ENCODE measurements around the gene ECHS1. TPM values are rescaled to one million over a fixed set of nuclear protein-coding genes. Genes with fewer than 3 reads are reported as not detected.

Gene ECHS1
- total and polyA plus RNA-seq, 2 experiments from 2014 or later, result 92.1 to 127 TPM

DNA sequence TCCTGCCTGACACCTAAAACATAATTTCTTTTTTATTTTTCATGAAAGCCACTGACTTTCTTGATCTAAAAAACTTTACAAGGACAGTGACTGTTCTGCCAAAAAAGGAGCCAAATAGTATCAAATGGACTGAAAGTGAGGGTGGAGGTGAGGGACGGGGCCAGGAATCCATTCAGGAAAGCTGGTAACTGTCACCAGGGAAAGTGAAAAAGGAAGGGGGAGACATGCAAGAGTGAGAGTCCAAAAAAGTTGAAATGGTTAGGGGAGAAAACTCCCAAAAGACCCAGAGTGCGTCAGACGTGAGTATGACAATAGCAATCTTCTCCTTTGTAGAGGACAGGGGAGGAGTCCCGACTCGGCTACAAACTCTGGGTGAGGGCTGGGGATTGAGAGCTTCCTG, 28.9 kb downstream of the ECHS1 start:
- H3K36me3 Mint-ChIP-seq (ENCODE audit: low read depth), result no peaks in the 10 kb centered on the region
- ATAC-seq (no peak), DNase-seq (ENCODE audit: low spot score) (no peak)
- Histone ChIP-seq H2AFZ (no peak overlapping the region), H3K27ac (ENCODE audit: low read depth) (no peak overlapping the region), H3K9me2 (ENCODE audit: insufficient read depth) (no peaks in the 10 kb centered on the region), H3K27me3 (ENCODE audit: insufficient read depth) (no peaks in the 10 kb centered on the region), H3K4me1 (ENCODE audit: insufficient read depth) (no peaks in the 10 kb centered on the region; the same call in 1 of the 2 replicates), H3F3A (replicated peaks; ENCODE audit: low read depth) (no peaks in the 10 kb centered on the region), H3K36me3 (ENCODE audit: insufficient read depth) (no peaks in the 10 kb centered on the region), H3K79me2 (replicated peaks; ENCODE audit: insufficient read depth) (no peaks in the 10 kb centered on the region), H4K20me1 (replicated peaks; ENCODE audit: insufficient read depth) (no peaks in the 10 kb centered on the region), H3K4me3 (no peak overlapping the region), H3K4me2 (no peak overlapping the region)
- H3K9me3 Mint-ChIP-seq, result peaks cover 5% of the 10 kb centered on the region; the same call in 2 of the 3 replicates
- no peak overlapping the region for H3K4me3 Mint-ChIP-seq
- peaks cover 11% of the 10 kb centered on the region for H3K4me1 Mint-ChIP-seq
- no peak overlapping the region for H3K27ac Mint-ChIP-seq
- TF ChIP-seq, protein P1, sequence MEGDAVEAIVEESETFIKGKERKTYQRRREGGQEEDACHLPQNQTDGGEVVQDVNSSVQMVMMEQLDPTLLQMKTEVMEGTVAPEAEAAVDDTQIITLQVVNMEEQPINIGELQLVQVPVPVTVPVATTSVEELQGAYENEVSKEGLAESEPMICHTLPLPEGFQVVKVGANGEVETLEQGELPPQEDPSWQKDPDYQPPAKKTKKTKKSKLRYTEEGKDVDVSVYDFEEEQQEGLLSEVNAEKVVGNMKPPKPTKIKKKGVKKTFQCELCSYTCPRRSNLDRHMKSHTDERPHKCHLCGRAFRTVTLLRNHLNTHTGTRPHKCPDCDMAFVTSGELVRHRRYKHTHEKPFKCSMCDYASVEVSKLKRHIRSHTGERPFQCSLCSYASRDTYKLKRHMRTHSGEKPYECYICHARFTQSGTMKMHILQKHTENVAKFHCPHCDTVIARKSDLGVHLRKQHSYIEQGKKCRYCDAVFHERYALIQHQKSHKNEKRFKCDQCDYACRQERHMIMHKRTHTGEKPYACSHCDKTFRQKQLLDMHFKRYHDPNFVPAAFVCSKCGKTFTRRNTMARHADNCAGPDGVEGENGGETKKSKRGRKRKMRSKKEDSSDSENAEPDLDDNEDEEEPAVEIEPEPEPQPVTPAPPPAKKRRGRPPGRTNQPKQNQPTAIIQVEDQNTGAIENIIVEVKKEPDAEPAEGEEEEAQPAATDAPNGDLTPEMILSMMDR (conservative IDR thresholded peaks at IDR 0.05; ENCODE audit: low read depth in 2 of 2), result no peak
- no peak for TF ChIP-seq EZH2phosphoT487 (IDR thresholded peaks at IDR 0.05; ENCODE audit: unreplicated experiment)
- TF ChIP-seq, protein P2, sequence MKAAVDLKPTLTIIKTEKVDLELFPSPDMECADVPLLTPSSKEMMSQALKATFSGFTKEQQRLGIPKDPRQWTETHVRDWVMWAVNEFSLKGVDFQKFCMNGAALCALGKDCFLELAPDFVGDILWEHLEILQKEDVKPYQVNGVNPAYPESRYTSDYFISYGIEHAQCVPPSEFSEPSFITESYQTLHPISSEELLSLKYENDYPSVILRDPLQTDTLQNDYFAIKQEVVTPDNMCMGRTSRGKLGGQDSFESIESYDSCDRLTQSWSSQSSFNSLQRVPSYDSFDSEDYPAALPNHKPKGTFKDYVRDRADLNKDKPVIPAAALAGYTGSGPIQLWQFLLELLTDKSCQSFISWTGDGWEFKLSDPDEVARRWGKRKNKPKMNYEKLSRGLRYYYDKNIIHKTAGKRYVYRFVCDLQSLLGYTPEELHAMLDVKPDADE (IDR thresholded peaks at IDR 0.05), result no peak
- no peak for TF ChIP-seq CREB1 (CRISPR knock-in tag; IDR thresholded peaks at IDR 0.05; ENCODE audit: low read depth)
- no peak for TF ChIP-seq ZNF331 (CRISPR knock-in tag; IDR thresholded peaks at IDR 0.05; ENCODE audit: low read depth)
- TF ChIP-seq, protein P3, sequence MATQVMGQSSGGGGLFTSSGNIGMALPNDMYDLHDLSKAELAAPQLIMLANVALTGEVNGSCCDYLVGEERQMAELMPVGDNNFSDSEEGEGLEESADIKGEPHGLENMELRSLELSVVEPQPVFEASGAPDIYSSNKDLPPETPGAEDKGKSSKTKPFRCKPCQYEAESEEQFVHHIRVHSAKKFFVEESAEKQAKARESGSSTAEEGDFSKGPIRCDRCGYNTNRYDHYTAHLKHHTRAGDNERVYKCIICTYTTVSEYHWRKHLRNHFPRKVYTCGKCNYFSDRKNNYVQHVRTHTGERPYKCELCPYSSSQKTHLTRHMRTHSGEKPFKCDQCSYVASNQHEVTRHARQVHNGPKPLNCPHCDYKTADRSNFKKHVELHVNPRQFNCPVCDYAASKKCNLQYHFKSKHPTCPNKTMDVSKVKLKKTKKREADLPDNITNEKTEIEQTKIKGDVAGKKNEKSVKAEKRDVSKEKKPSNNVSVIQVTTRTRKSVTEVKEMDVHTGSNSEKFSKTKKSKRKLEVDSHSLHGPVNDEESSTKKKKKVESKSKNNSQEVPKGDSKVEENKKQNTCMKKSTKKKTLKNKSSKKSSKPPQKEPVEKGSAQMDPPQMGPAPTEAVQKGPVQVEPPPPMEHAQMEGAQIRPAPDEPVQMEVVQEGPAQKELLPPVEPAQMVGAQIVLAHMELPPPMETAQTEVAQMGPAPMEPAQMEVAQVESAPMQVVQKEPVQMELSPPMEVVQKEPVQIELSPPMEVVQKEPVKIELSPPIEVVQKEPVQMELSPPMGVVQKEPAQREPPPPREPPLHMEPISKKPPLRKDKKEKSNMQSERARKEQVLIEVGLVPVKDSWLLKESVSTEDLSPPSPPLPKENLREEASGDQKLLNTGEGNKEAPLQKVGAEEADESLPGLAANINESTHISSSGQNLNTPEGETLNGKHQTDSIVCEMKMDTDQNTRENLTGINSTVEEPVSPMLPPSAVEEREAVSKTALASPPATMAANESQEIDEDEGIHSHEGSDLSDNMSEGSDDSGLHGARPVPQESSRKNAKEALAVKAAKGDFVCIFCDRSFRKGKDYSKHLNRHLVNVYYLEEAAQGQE (IDR thresholded peaks at IDR 0.05; ENCODE audit: unreplicated experiment), result no peak
- TF ChIP-seq, protein P4, sequence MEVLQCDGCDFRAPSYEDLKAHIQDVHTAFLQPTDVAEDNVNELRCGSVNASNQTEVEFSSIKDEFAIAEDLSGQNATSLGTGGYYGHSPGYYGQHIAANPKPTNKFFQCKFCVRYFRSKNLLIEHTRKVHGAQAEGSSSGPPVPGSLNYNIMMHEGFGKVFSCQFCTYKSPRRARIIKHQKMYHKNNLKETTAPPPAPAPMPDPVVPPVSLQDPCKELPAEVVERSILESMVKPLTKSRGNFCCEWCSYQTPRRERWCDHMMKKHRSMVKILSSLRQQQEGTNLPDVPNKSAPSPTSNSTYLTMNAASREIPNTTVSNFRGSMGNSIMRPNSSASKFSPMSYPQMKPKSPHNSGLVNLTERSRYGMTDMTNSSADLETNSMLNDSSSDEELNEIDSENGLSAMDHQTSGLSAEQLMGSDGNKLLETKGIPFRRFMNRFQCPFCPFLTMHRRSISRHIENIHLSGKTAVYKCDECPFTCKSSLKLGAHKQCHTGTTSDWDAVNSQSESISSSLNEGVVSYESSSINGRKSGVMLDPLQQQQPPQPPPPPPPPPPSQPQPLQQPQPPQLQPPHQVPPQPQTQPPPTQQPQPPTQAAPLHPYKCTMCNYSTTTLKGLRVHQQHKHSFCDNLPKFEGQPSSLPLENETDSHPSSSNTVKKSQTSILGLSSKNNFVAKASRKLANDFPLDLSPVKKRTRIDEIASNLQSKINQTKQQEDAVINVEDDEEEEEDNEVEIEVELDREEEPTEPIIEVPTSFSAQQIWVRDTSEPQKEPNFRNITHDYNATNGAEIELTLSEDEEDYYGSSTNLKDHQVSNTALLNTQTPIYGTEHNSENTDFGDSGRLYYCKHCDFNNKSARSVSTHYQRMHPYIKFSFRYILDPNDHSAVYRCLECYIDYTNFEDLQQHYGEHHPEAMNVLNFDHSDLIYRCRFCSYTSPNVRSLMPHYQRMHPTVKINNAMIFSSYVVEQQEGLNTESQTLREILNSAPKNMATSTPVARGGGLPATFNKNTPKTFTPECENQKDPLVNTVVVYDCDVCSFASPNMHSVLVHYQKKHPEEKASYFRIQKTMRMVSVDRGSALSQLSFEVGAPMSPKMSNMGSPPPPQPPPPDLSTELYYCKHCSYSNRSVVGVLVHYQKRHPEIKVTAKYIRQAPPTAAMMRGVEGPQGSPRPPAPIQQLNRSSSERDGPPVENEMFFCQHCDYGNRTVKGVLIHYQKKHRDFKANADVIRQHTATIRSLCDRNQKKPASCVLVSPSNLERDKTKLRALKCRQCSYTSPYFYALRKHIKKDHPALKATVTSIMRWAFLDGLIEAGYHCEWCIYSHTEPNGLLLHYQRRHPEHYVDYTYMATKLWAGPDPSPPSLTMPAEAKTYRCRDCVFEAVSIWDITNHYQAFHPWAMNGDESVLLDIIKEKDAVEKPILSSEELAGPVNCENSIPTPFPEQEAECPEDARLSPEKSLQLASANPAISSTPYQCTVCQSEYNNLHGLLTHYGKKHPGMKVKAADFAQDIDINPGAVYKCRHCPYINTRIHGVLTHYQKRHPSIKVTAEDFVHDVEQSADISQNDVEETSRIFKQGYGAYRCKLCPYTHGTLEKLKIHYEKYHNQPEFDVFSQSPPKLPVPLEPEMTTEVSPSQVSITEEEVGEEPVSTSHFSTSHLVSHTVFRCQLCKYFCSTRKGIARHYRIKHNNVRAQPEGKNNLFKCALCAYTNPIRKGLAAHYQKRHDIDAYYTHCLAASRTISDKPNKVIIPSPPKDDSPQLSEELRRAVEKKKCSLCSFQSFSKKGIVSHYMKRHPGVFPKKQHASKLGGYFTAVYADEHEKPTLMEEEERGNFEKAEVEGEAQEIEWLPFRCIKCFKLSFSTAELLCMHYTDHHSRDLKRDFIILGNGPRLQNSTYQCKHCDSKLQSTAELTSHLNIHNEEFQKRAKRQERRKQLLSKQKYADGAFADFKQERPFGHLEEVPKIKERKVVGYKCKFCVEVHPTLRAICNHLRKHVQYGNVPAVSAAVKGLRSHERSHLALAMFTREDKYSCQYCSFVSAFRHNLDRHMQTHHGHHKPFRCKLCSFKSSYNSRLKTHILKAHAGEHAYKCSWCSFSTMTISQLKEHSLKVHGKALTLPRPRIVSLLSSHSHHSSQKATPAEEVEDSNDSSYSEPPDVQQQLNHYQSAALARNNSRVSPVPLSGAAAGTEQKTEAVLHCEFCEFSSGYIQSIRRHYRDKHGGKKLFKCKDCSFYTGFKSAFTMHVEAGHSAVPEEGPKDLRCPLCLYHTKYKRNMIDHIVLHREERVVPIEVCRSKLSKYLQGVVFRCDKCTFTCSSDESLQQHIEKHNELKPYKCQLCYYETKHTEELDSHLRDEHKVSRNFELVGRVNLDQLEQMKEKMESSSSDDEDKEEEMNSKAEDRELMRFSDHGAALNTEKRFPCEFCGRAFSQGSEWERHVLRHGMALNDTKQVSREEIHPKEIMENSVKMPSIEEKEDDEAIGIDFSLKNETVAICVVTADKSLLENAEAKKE (CRISPR knock-in tag; IDR thresholded peaks at IDR 0.05), result no peak
- TF ChIP-seq POLR2AphosphoS5 (IDR thresholded peaks at IDR 0.05; ENCODE audit: low read depth), result no peak
- no peak for TF ChIP-seq EZH2 (IDR thresholded peaks at IDR 0.05; ENCODE audit: low read depth, unreplicated experiment)
- TF ChIP-seq JUNB (IDR thresholded peaks at IDR 0.05; ENCODE audit: unreplicated experiment), result no peak
- no peak for TF ChIP-seq ZNF114 (CRISPR knock-in tag; IDR thresholded peaks at IDR 0.05)
- TF ChIP-seq NANOG (IDR thresholded peaks at IDR 0.05; ENCODE audit: borderline replicate concordance), result no peak
- TF ChIP-seq STAT1 (IDR thresholded peaks at IDR 0.05; ENCODE audit: unreplicated experiment), result no peak
- H3K27me3 Mint-ChIP-seq (ENCODE audit: insufficient read depth, low read depth, poor library complexity), result peaks cover 17% of the 10 kb centered on the region

All from GM23338 (cell line).